K562 (cell line): ENCODE measurements around the gene FBXO17. TPM values are rescaled to one million over a fixed set of nuclear protein-coding genes. Genes with fewer than 3 reads are reported as not detected.

Experiments used
- ATF2 ChIP-seq: sonication (generic); formaldehyde crosslinking; IDR thresholded peaks from 2 replicates; pipeline ENCODE4 v1.8.1; 2022; ENCODE audit warnings: missing genetic modification reagents
- MCM3 ChIP-seq: fragments of 450-650 bp; IDR thresholded peaks from 2 replicates; pipeline ENCODE4 v1.6.1; 2016
- NFATC3 ChIP-seq: fragments of 450-650 bp; IDR thresholded peaks from 2 replicates; pipeline ENCODE4 v1.6.1; 2017; ENCODE audit warnings: mild to moderate bottlenecking
- NR3C1 ChIP-seq: sonication (generic); formaldehyde crosslinking; IDR thresholded peaks from 2 replicates; pipeline ENCODE4 v1.8.1; 2022; ENCODE audit warnings: missing genetic modification reagents
- PCBP2 ChIP-seq: fragments of 200-400 bp; formaldehyde crosslinking; IDR thresholded peaks from 2 replicates; pipeline ENCODE4 v1.6.1; 2018; ENCODE audit warnings: low read length, low read depth, mild to moderate bottlenecking, moderate library complexity; ENCODE audit not compliant: poor library complexity, severe bottlenecking
- PHF21A ChIP-seq: fragments of 450-650 bp; IDR thresholded peaks from 2 replicates; pipeline ENCODE4 v1.6.1; 2017; ENCODE audit warnings: low read depth, borderline replicate concordance
- PTBP1 ChIP-seq: fragments of 200-400 bp; formaldehyde crosslinking; IDR thresholded peaks from 2 replicates; pipeline ENCODE4 v1.6.1; 2017; ENCODE audit warnings: low read depth, low read length
- RBFOX2 ChIP-seq: fragments of 200-400 bp; formaldehyde crosslinking; IDR thresholded peaks from 2 replicates; pipeline ENCODE4 v1.6.1; 2017; ENCODE audit warnings: low read depth, mild to moderate bottlenecking, low read length, moderate library complexity
- RBM17 ChIP-seq: fragments of 200-400 bp; formaldehyde crosslinking; IDR thresholded peaks from 2 replicates; pipeline ENCODE4 v1.6.1; 2017; ENCODE audit warnings: low read depth, mild to moderate bottlenecking, low read length, borderline replicate concordance
- RUNX1 ChIP-seq: sonication (generic); IDR thresholded peaks from 2 replicates; pipeline ENCODE4 v1.6.1; 2016; ENCODE audit warnings: antibody characterized with exemption, low read depth
- SAFB2 ChIP-seq: fragments of 200-400 bp; formaldehyde crosslinking; IDR thresholded peaks from 2 replicates; pipeline ENCODE4 v1.6.1; 2018; ENCODE audit warnings: borderline replicate concordance, low read length, low read depth, moderate library complexity; ENCODE audit not compliant: severe bottlenecking
- SMAD2 ChIP-seq: fragments of 150-350 bp; IDR thresholded peaks from 2 replicates; pipeline ENCODE4 v1.6.1; 2014; ENCODE audit warnings: low read depth, mild to moderate bottlenecking, low read length
- SMARCE1 ChIP-seq: fragments of 450-650 bp; IDR thresholded peaks from 2 replicates; pipeline ENCODE4 v1.7.1; 2016; ENCODE audit warnings: mild to moderate bottlenecking
- SPI1 ChIP-seq: IDR thresholded peaks from 2 replicates; pipeline ENCODE4 v1.6.1; 2011; ENCODE audit warnings: low read depth, low read length, control low read depth, borderline replicate concordance
- STAG1 ChIP-seq: sonication (generic); formaldehyde crosslinking; IDR thresholded peaks from 2 replicates; pipeline ENCODE4 v1.5.0; 2020; ENCODE audit warnings: missing genetic modification reagents, borderline replicate concordance
- TEAD2 ChIP-seq: fragments of 450-650 bp; IDR thresholded peaks from 2 replicates; pipeline ENCODE4 v1.6.1; 2016; ENCODE audit warnings: missing genetic modification characterization, control low read depth, missing compliant biosample characterization
- ZFP36 ChIP-seq: fragments of 150-350 bp; IDR thresholded peaks from 2 replicates; pipeline ENCODE4 v1.6.1; 2018; ENCODE audit warnings: low read length, low read depth; ENCODE audit not compliant: partially characterized antibody
- ZNF133 ChIP-seq: fragments of 250-450 bp; sonication (Bioruptor Pico); IDR thresholded peaks from 2 replicates; pipeline ENCODE4 v1.4.0; 2020; ENCODE audit warnings: mild to moderate bottlenecking
- ZNF232 ChIP-seq: sonication (generic); formaldehyde crosslinking; IDR thresholded peaks from 2 replicates; pipeline ENCODE4 v1.8.0; 2022; ENCODE audit warnings: mild to moderate bottlenecking, missing genetic modification reagents
- ZNF311 ChIP-seq: fragments of 250-450 bp; sonication (Bioruptor Pico); IDR thresholded peaks from 2 replicates; pipeline ENCODE4 v1.4.0; 2020; ENCODE audit warnings: mild to moderate bottlenecking, moderate library complexity
- ZNF445 ChIP-seq: fragments of 250-450 bp; sonication (Bioruptor Pico); IDR thresholded peaks from 2 replicates; pipeline ENCODE4 v1.4.0; 2020; ENCODE audit warnings: low read depth, mild to moderate bottlenecking, moderate library complexity
- polyA plus RNA-seq, 8 experiments: library from polyadenylated mRNA; depleted of rRNA in 4 of 8; stranded (reverse) in 5 of 8; unstranded in 3 of 8; fragments of >200 nt; fragmentation: Nextera tagmentation in 2 of 8; fragmentation: Illumina TruSeq in 1 of 8; extraction: Ambion mirVana in 2 of 8; extraction: Trizol in 1 of 8; gene quantifications; 2 replicates each; pipeline versions ENCODE4 v1.2.1 to v1.2.3, GENCODE V29; 2011 to 2014; ENCODE audit warnings: inconsistent platforms in 1 of 8, missing spikeins in 1 of 8
- total RNA-seq, 7 experiments: library from RNA; depleted of rRNA in 6 of 7; stranded (reverse); fragments of >200 nt in 6 of 7; fragmentation: Illumina TruSeq in 2 of 7; extraction: Trizol in 2 of 7; gene quantifications; 2 replicates each; pipeline versions ENCODE4 v1.2.1 to v1.2.3, GENCODE V29; 2011 to 2021; ENCODE audit warnings: low replicate concordance in 1 of 7
- TF ChIP-seq, protein P1 (sequence below): sonication (generic); formaldehyde crosslinking; IDR thresholded peaks from 2 replicates; pipeline ENCODE4 v1.8.0; 2022; ENCODE audit warnings: mild to moderate bottlenecking, missing genetic modification reagents
- TF ChIP-seq, protein P2 (sequence below), 3 experiments: fragments of 200-800 bp in 1 of 3; sonication (Bioruptor generic) in 1 of 3; sonication (generic) in 1 of 3; formaldehyde crosslinking in 1 of 3; IDR thresholded peaks; 2 replicates each; pipeline versions ENCODE4 v1.6.1 to v1.8.0; 2016 to 2022; ENCODE audit warnings: mild to moderate bottlenecking in 2 of 3, missing compliant biosample characterization in 2 of 3, missing genetic modification characterization in 2 of 3, missing genetic modification reagents in 1 of 3

The FBXO17 gene
- total and polyA plus RNA-seq, 9 of the 15 experiments (the other 6 are each of a cell fraction or from before 2014, with no cell fraction given) = 4.1 to 27.1 (median 19.0) TPM

DNA sequence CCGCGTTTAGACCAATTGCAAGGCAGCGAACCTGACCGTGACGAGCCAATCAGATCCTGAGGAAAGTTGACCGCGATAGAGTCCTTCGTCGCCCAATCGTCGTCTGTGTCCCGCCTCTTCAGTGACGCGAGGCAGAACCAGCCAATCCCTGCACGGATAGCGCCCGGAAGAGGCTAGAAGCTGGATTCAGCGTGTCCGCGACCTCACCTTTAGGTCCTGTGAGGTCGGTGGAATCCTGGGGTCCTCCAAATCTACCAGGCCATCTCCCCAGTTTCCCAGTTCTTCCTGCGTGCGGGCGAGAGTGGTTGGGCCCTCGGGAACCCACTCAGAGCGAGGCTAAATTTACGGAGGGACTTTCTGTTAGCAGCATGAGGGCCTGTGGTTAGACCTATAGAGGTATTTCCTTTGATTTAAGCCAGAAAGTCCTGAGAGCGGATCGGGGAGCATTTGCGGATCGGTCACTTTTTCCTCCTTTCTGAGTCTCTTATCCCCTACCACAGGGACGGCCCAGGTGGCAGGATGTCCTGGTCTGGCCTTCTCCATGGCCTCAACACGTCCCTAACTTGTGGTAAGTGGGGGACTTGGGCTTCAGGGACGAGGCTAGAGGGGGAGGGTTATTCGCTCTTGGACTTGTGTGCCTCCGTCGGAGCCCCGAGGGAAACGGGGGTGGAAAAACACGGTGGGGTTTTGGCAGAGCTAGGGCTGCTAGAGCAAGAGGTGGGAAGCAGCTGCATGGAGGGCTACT, 44.6 kb downstream of the FBXO17 start, which contains the start of gene MRPS12 (continued):
- TF ChIP-seq SAFB2 (no peak), RUNX1 (no peak), SMAD2 (no peak), SPI1 (no peak), MCM3 (no peak), PHF21A (no peak), RBFOX2 (peak; percentile 81), ZNF133 (CRISPR knock-in tag) (no peak), NFATC3 (no peak), STAG1 (CRISPR knock-in tag) (no peak), ZNF445 (CRISPR knock-in tag) (no peak), ZNF311 (no peak), ZFP36 (no peak), SMARCE1 (0 out of 2 replicates have a peak, but pooled peaks have one; percentile 13), PTBP1 (no peak), TEAD2 (tag) (no peak), ZNF232 (no peak), PCBP2 (no peak), RBM17 (no peak), NR3C1 (CRISPR knock-in tag) (no peak), ATF2 (CRISPR knock-in tag) (no peak)
- TF ChIP-seq, protein P1, sequence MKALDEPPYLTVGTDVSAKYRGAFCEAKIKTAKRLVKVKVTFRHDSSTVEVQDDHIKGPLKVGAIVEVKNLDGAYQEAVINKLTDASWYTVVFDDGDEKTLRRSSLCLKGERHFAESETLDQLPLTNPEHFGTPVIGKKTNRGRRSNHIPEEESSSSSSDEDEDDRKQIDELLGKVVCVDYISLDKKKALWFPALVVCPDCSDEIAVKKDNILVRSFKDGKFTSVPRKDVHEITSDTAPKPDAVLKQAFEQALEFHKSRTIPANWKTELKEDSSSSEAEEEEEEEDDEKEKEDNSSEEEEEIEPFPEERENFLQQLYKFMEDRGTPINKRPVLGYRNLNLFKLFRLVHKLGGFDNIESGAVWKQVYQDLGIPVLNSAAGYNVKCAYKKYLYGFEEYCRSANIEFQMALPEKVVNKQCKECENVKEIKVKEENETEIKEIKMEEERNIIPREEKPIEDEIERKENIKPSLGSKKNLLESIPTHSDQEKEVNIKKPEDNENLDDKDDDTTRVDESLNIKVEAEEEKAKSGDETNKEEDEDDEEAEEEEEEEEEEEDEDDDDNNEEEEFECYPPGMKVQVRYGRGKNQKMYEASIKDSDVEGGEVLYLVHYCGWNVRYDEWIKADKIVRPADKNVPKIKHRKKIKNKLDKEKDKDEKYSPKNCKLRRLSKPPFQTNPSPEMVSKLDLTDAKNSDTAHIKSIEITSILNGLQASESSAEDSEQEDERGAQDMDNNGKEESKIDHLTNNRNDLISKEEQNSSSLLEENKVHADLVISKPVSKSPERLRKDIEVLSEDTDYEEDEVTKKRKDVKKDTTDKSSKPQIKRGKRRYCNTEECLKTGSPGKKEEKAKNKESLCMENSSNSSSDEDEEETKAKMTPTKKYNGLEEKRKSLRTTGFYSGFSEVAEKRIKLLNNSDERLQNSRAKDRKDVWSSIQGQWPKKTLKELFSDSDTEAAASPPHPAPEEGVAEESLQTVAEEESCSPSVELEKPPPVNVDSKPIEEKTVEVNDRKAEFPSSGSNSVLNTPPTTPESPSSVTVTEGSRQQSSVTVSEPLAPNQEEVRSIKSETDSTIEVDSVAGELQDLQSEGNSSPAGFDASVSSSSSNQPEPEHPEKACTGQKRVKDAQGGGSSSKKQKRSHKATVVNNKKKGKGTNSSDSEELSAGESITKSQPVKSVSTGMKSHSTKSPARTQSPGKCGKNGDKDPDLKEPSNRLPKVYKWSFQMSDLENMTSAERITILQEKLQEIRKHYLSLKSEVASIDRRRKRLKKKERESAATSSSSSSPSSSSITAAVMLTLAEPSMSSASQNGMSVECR (CRISPR knock-in tag) = no peak
- TF ChIP-seq, protein P2, sequence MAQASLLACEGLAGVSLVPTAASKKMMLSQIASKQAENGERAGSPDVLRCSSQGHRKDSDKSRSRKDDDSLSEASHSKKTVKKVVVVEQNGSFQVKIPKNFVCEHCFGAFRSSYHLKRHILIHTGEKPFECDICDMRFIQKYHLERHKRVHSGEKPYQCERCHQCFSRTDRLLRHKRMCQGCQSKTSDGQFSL (CRISPR knock-in tag; IDR thresholded peaks at IDR 0.05) = no peak
- TF ChIP-seq, protein P2 (tag; IDR thresholded peaks at IDR 0.05) = no peak
